ENCODE measurements around the gene EDAR.

- TF ChIP-seq POLR2A (IDR thresholded peaks at IDR 0.05) = no peak
- TF ChIP-seq, protein P1, sequence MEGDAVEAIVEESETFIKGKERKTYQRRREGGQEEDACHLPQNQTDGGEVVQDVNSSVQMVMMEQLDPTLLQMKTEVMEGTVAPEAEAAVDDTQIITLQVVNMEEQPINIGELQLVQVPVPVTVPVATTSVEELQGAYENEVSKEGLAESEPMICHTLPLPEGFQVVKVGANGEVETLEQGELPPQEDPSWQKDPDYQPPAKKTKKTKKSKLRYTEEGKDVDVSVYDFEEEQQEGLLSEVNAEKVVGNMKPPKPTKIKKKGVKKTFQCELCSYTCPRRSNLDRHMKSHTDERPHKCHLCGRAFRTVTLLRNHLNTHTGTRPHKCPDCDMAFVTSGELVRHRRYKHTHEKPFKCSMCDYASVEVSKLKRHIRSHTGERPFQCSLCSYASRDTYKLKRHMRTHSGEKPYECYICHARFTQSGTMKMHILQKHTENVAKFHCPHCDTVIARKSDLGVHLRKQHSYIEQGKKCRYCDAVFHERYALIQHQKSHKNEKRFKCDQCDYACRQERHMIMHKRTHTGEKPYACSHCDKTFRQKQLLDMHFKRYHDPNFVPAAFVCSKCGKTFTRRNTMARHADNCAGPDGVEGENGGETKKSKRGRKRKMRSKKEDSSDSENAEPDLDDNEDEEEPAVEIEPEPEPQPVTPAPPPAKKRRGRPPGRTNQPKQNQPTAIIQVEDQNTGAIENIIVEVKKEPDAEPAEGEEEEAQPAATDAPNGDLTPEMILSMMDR (IDR thresholded peaks at IDR 0.05 in 4 of 5, conservative IDR thresholded peaks at IDR 0.05 in 1 of 5) = no peak
Observed at GRCh38 chr2:108970369-108970768, 18.7 kb downstream of the EDAR start.

All from gastrocnemius medialis (tissue), 4 donors.